Trophoblast cell (in vitro differentiated cells and primary cell): Measurements from ENCODE around the gene MPV17.

ENCODE experiments used
- DNase-seq, 2 donors: peaks; one replicate each; pipeline ENCODE4 v3.0.0-alpha.2; 2016
- H2AFZ ChIP-seq: 2 replicates; pipeline ENCODE4 v1.6.1; 2013; ENCODE audit warnings: low read length, moderate library complexity, mild to moderate bottlenecking; ENCODE audit not compliant: insufficient read depth, poor library complexity
- H2AK5ac ChIP-seq: 2 replicates; pipeline ENCODE4 v1.6.1; 2013; ENCODE audit warnings: mild to moderate bottlenecking, low read length
- H2BK120ac ChIP-seq: 2 replicates; pipeline ENCODE4 v1.6.1; 2013; ENCODE audit warnings: low read length, mild to moderate bottlenecking, moderate library complexity; ENCODE audit not compliant: insufficient read depth, poor library complexity
- H2BK12ac ChIP-seq: 2 replicates; pipeline ENCODE4 v1.6.1; 2013; ENCODE audit warnings: mild to moderate bottlenecking, low read length, moderate library complexity
- H2BK5ac ChIP-seq: 2 replicates; pipeline ENCODE4 v1.6.1; 2013; ENCODE audit warnings: low read length, low read depth, moderate library complexity, mild to moderate bottlenecking; ENCODE audit not compliant: poor library complexity
- H3K14ac ChIP-seq: 2 replicates; pipeline ENCODE4 v1.6.1; 2013; ENCODE audit warnings: mild to moderate bottlenecking, low read length
- H3K18ac ChIP-seq: 2 replicates; pipeline ENCODE4 v1.6.1; 2013; ENCODE audit warnings: mild to moderate bottlenecking, low read length
- H3K23ac ChIP-seq: 2 replicates; pipeline ENCODE4 v1.6.1; 2013; ENCODE audit warnings: low read length
- H3K27ac ChIP-seq: 2 replicates; pipeline ENCODE4 v1.5.1; 2013; ENCODE audit warnings: low read depth, mild to moderate bottlenecking, inconsistent platforms, low read length, moderate library complexity
- H3K27me3 ChIP-seq: 2 replicates; pipeline ENCODE4 v1.6.1; 2013; ENCODE audit warnings: inconsistent platforms, mild to moderate bottlenecking, low read length, moderate library complexity; ENCODE audit not compliant: insufficient read depth
- H3K36me3 ChIP-seq, 2 experiments: 1 replicate in 1 of 2; 2 replicates in 1 of 2; pipeline ENCODE4 v1.6.1; 2013; ENCODE audit warnings: low read length in 2 of 2, mild to moderate bottlenecking in 2 of 2, moderate library complexity in 1 of 2; ENCODE audit not compliant: insufficient read depth in 2 of 2, control insufficient read depth in 1 of 2
- H3K4ac ChIP-seq: 2 replicates; pipeline ENCODE4 v1.6.1; 2013; ENCODE audit warnings: low read depth, mild to moderate bottlenecking, low read length, moderate library complexity
- H3K4me1 ChIP-seq, 2 experiments: 1 replicate in 1 of 2; 2 replicates in 1 of 2; pipeline ENCODE4 v1.6.1; 2013; ENCODE audit warnings: low read length in 2 of 2, mild to moderate bottlenecking in 2 of 2, moderate library complexity in 1 of 2; ENCODE audit not compliant: insufficient read depth in 2 of 2, control insufficient read depth in 1 of 2
- H3K4me2 ChIP-seq: 2 replicates; pipeline ENCODE4 v1.6.1; 2013; ENCODE audit warnings: inconsistent platforms, mild to moderate bottlenecking, low read length, moderate library complexity
- H3K4me3 ChIP-seq: 2 replicates; pipeline ENCODE4 v1.5.1; 2013; ENCODE audit warnings: mild to moderate bottlenecking, low read depth, low read length, inconsistent platforms
- H3K79me1 ChIP-seq: one replicate; pipeline ENCODE4 v1.6.1; 2013; ENCODE audit warnings: low read length
- H3K79me2 ChIP-seq: 2 replicates; pipeline ENCODE4 v1.6.1; 2013; ENCODE audit warnings: low read length, mild to moderate bottlenecking; ENCODE audit not compliant: control insufficient read depth, insufficient read depth, poor library complexity
- H3K9ac ChIP-seq: 2 replicates; pipeline ENCODE4 v1.6.1; 2013; ENCODE audit warnings: mild to moderate bottlenecking, low read length
- H3K9me3 ChIP-seq: 2 replicates; pipeline ENCODE4 v1.6.1; 2013; ENCODE audit warnings: low read depth, mild to moderate bottlenecking, control low read depth, inconsistent platforms, low read length; ENCODE audit not compliant: insufficient read depth
- H4K12ac ChIP-seq: 2 replicates; pipeline ENCODE4 v1.6.1; 2013; ENCODE audit warnings: low read depth, mild to moderate bottlenecking, low read length, moderate library complexity
- H4K8ac ChIP-seq: 2 replicates; pipeline ENCODE4 v1.6.1; 2013; ENCODE audit warnings: low read depth, mild to moderate bottlenecking, low read length, moderate library complexity
- H4K91ac ChIP-seq: one replicate; pipeline ENCODE4 v1.6.1; 2013; ENCODE audit warnings: low read depth, mild to moderate bottlenecking, low read length, moderate library complexity
- WGBS: extraction: QIAGEN DNeasy Blood & Tissue Kit; methylation state at CpG from one replicate; pipeline ENCODE4 v1.1.7; 2013; ENCODE audit warnings: missing lambda C conversion rate; ENCODE audit not compliant: insufficient read length, insufficient coverage; ENCODE audit errors: extremely low coverage; 5-methylcytosine and 5-hydroxymethylcytosine counted together

Gene MPV17

GRCh38 chr2:27335311-27335710 is 12.4 kb upstream of the MPV17 start:
- Histone ChIP-seq H3K23ac (no peak overlapping the region), H3K4me1 (no peaks in the 10 kb centered on the region), H3K4me2 (no peak overlapping the region), H2AK5ac (no peak overlapping the region), H2BK12ac (no peak overlapping the region), H3K79me1 (no peaks in the 10 kb centered on the region), H4K8ac (no peak overlapping the region), H3K27me3 (no peaks in the 10 kb centered on the region), H3K9me3 (no peaks in the 10 kb centered on the region), H3K9ac (no peak overlapping the region), H3K14ac (no peak overlapping the region), H4K91ac (no peak overlapping the region), H3K4ac (no peak overlapping the region), H3K4me3 (no peak overlapping the region), H2AFZ (no peak overlapping the region), H4K12ac (no peak overlapping the region), H2BK5ac (no peak overlapping the region), H3K27ac (no peak overlapping the region), H2BK120ac (no peak overlapping the region), H3K18ac (no peak overlapping the region), H3K79me2 (no peaks in the 10 kb centered on the region), H3K36me3 (peaks cover 52 to 75% of the 10 kb centered on the region in 2 experiments)
- DNase-seq, result no peak
- WGBS, result no CpG with 5 or more reads among the region's 3 CpGs

- no CpG with 5 or more reads among the region's 5 CpGs for WGBS
- no peak overlapping the region for H4K12ac ChIP-seq
- no peak overlapping the region for H3K18ac ChIP-seq
- H3K9me3 ChIP-seq, result peaks cover 2% of the 10 kb centered on the region
- peaks cover 18% of the 10 kb centered on the region for H3K79me1 ChIP-seq
- no peak overlapping the region for H4K8ac ChIP-seq
- no peak overlapping the region for H2BK12ac ChIP-seq
- peaks cover 19 to 35% of the 10 kb centered on the region in 2 experiments for H3K36me3 ChIP-seq
- no peak overlapping the region for H2BK5ac ChIP-seq
- no peak overlapping the region for H3K4ac ChIP-seq
- H3K79me2 ChIP-seq, result peaks cover 12% of the 10 kb centered on the region
- H3K27me3 ChIP-seq, result no peaks in the 10 kb centered on the region
- H3K23ac ChIP-seq, result no peak overlapping the region
- H2BK120ac ChIP-seq, result no peak overlapping the region
- H3K4me1 ChIP-seq, result peaks cover 14 to 17% of the 10 kb centered on the region in 2 experiments
- no peak for DNase-seq
- H3K14ac ChIP-seq, result no peak overlapping the region
- H2AK5ac ChIP-seq, result no peak overlapping the region
- H3K4me2 ChIP-seq, result no peak overlapping the region
- H3K27ac ChIP-seq, result no peak overlapping the region
- no peak overlapping the region for H2AFZ ChIP-seq
- no peak overlapping the region for H4K91ac ChIP-seq
- H3K9ac ChIP-seq, result no peak overlapping the region
- no peak overlapping the region for H3K4me3 ChIP-seq
Measured at GRCh38 chr2:27324720-27325119, 1.8 kb upstream of the MPV17 start.

GRCh38 chr2:27323596-27324285 is 844 bp upstream of the MPV17 start:
- no peak for DNase-seq
- no peak overlapping the region for H3K23ac ChIP-seq
- H4K12ac ChIP-seq, result peak overlapping the region; percentile 79

GRCh38 chr2:27322301-27322765 is 564 bp downstream of the MPV17 start:
- Histone ChIP-seq H3K4me1 (peaks cover 14 to 17% of the 10 kb centered on the region in 2 experiments), H4K8ac (peak overlapping the region; percentile 75), H3K27ac (peak overlapping the region; percentile 60), H3K14ac (peak overlapping the region; percentile 89), H2BK5ac (peak overlapping the region; percentile 82), H2BK120ac (peak overlapping the region; percentile 92), H3K4me3 (peak overlapping the region; percentile 71), H3K4ac (peak overlapping the region; percentile 71), H3K79me1 (peaks cover 18% of the 10 kb centered on the region), H3K23ac (no peak overlapping the region), H3K18ac (peak overlapping the region; percentile 93), H4K12ac (peak overlapping the region; percentile 84), H2BK12ac (peak overlapping the region; percentile 41), H2AFZ (peak overlapping the region; percentile 26), H4K91ac (peak overlapping the region; percentile 88), H3K9ac (peak overlapping the region; percentile 72), H3K79me2 (peaks cover 12% of the 10 kb centered on the region), H3K36me3 (peaks cover 11 to 18% of the 10 kb centered on the region in 2 experiments), H3K9me3 (peaks cover 2% of the 10 kb centered on the region), H2AK5ac (peak overlapping the region; percentile 77), H3K27me3 (no peaks in the 10 kb centered on the region), H3K4me2 (peak overlapping the region; percentile 87)
- no CpG with 5 or more reads among the region's 10 CpGs for WGBS
- DNase-seq, result peak; percentile 5 to 22

More at GRCh38 chr2:27323596-27324285, 844 bp upstream of the MPV17 start:
- H3K9me3 ChIP-seq, result peaks cover 2% of the 10 kb centered on the region
- no peak overlapping the region for H3K18ac ChIP-seq
- H3K27ac ChIP-seq, result no peak overlapping the region
- H3K79me2 ChIP-seq, result peaks cover 12% of the 10 kb centered on the region
- H2AK5ac ChIP-seq, result peak overlapping the region; percentile 21
- peak overlapping the region; percentile 87 for H3K4me2 ChIP-seq
- peaks cover 18% of the 10 kb centered on the region for H3K79me1 ChIP-seq
- WGBS, result no CpG with 5 or more reads among the region's 5 CpGs
- H3K27me3 ChIP-seq, result no peaks in the 10 kb centered on the region
- H4K91ac ChIP-seq, result peak overlapping the region; percentile 92
- H3K14ac ChIP-seq, result peak overlapping the region; percentile 93
- H2AFZ ChIP-seq, result no peak overlapping the region
- peak overlapping the region; percentile 73 for H2BK120ac ChIP-seq
- H3K4me3 ChIP-seq, result peak overlapping the region; percentile 82
- no peak overlapping the region for H2BK5ac ChIP-seq
- H4K8ac ChIP-seq, result peak overlapping the region; percentile 98
- H3K36me3 ChIP-seq, result peaks cover 13 to 28% of the 10 kb centered on the region in 2 experiments
- peak overlapping the region; percentile 96 for H3K9ac ChIP-seq
- peaks cover 14 to 17% of the 10 kb centered on the region in 2 experiments for H3K4me1 ChIP-seq
- no peak overlapping the region for H2BK12ac ChIP-seq
- H3K4ac ChIP-seq, result peak overlapping the region; percentile 48
